Activated CD4-positive, alpha-beta T cell treated with anti-CD3 and anti-CD28 coated beads, Interleukin-2, Interleukin-4, amounts not matched to agents 100 ng/mL and 50 ng/mL, durations not matched to agents 16 hours and 8 hours (primary cell): ENCODE data around the gene KNOP1.

Source experiments
- DNase-seq: peaks from one replicate; pipeline ENCODE4 v3.0.0-alpha.2; 2020; ENCODE audit warnings: low spot score

Gene KNOP1

DNA sequence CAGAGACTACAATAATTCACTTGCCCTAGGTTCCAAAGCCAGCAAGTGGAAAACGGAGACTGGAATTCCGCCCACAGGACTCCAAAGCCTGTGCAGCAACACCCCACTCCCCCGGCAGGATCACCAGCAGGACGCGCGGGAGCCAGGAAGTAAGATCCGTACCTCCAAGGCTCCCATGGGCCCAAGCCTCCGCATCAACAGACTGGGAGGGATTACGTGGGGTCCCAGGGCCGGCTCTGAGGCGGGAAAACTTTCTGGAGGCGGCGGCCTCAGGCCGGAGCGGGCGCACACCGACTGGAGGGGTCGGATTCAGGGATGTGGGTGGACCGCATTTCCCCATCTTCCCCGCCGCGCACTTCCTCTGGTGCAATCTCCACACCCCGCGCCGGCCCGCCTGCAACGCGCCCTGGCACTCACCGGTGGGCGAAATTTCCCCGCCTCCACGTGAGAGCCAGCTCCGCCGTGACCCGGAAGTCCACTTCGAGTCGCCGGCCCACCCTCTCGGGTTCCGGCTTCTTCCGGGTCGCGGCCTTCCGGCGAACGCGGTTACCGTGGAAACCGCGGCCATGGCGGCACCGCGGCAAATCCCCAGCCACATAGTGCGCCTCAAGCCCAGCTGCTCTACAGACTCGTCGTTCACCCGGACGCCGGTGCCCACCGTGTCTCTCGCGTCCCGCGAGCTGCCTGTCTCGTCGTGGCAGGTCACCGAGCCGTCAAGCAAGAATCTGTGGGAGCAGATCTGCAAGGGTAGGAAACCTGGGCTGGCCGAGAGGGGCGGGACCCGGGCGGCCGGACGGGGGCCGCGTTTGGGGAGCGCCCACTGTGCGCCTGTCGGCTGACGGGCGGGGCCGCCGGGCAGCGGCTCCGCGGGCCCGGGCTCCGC, at the start of gene KNOP1, which contains the start of gene IQCK:
KNOP1 (minus strand) TSS at position 487 of the 883 bp plus-strand sequence. CDS start 3,192 bp downstream, outside the sequence.
IQCK (plus strand) TSS at position 531 of the 883 bp plus-strand sequence; CDS start at position 567, 36 bp downstream.
- peak; percentile 92 for DNase-seq

GRCh38 chr16:19767497-19767896, 49.5 kb upstream of the KNOP1 start:
- DNase-seq = no peak

DNA sequence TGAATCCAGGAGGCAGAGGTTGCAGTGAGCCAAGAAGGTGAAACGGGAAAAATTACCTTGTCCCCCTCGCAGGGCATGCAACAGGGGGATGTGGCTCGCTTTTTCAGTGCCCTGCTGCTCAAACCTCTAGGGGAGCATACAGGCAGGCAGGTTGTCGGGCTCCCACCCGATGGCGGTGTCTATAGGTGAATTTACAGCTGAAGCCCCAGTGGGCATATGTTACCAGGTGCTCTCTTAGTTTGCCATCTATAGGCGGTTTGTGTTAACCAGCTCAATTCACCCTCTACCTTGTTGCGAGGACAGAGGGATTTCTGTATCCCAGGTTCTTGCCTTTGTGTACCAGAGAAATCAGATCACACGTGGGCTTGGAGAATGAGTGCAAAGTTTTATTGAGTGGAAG, 49.0 kb upstream of the KNOP1 start:
- DNase-seq = no peak

DNA sequence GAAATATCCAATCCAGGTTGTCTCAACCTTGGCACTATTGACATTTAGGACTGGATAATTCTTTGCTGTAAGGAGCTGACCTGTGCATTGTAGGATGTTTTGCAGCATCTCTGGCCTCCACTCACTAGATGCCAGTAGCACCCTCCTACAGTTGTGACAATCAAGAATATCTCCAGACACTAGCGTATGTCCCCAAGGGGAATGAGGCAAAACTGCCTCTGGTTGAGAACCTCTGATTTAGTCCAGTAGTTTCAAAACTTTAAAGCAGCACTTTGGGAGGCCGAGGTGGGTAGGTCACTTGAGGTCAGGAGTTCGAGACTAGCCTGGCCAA, 48.5 kb upstream of the KNOP1 start:
- no peak for DNase-seq

GRCh38 chr16:19765860-19766553, 48.0 kb upstream of the KNOP1 start:
- DNase-seq = no peak

GRCh38 chr16:19760356-19761060, 42.5 kb upstream of the KNOP1 start:
- DNase-seq = no peak

DNA sequence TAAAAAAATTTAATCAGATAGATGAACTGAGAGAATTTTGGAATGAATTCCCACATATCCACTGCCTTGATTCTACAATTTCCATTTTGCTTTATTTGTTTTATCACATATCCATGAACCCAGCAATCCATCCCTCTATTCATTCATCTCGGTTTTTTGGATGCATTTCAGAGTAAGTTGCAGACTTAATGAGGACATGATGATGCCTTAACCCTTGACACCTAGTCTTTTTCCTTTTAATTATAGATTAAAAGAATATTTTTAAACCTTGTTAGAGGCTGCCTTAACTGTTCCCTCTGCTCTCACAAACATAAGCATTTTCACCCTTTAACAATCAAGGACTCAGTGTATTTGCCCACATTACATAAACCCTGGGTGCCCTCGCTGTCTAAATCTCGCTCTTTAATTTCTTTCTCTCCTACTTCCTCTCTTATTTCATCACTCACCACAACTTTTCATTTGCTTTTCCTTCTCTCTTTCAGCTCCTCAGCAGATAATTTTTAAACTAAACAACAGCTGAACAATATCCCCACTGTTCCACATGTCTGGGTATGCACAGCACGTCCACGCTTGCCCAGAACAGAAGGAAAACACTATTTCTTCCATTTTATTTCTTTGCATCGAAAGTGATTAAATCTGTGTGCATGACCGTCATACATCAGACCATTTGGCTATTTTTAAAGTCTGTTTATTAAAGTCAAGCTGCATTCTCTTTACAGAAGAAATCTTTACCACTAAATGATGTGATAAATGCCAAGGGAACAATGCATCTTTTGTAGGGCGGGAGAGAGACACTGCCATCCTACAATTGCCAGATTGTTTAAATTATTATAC, 40.0 kb upstream of the KNOP1 start:
- DNase-seq = no peak

DNA sequence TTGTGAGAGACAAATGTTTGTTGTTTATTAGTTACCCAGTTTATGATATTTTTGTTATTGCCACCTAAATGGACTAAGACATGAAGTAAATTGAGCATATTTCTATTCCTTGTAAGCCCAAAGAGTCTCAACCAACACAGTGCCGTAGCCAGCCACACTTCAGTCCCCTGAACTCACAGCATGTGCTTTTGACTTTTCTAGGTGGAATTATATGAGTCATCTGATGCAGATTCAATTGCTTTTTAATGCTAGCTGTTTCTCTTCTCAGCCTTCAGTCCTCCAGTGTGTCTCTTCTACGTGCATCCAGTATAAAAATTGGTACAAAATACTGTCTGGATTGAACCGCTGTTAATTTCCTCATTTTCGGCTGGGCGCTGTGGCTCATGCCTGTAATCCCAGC, 39.0 kb upstream of the KNOP1 start:
- DNase-seq = no peak

DNA sequence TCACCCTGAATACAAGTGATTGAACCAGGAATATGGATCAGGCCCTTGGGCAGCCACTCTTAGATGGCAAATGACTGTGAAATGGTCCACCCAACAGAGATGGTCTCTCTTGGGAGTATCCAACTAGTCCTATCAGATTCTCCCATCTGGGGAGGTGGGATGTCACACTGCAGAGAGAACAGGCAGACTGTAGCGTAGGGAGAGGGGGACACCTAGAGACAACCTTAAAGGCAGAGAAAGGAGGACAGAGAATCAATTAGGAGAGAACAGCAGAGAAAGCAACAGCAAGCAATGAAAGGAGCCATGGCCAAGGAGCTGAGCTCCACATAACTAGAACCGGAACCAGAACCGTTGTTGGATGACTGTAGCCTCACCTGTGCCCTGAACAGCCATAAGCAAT, 37.2 kb upstream of the KNOP1 start:
- no peak for DNase-seq

- DNase-seq = no peak
These were observed 36.6 kb upstream of the KNOP1 start for GRCh38 chr16:19754644-19755036.

GRCh38 chr16:19753815-19754643, 36.0 kb upstream of the KNOP1 start:
- no peak for DNase-seq

DNA sequence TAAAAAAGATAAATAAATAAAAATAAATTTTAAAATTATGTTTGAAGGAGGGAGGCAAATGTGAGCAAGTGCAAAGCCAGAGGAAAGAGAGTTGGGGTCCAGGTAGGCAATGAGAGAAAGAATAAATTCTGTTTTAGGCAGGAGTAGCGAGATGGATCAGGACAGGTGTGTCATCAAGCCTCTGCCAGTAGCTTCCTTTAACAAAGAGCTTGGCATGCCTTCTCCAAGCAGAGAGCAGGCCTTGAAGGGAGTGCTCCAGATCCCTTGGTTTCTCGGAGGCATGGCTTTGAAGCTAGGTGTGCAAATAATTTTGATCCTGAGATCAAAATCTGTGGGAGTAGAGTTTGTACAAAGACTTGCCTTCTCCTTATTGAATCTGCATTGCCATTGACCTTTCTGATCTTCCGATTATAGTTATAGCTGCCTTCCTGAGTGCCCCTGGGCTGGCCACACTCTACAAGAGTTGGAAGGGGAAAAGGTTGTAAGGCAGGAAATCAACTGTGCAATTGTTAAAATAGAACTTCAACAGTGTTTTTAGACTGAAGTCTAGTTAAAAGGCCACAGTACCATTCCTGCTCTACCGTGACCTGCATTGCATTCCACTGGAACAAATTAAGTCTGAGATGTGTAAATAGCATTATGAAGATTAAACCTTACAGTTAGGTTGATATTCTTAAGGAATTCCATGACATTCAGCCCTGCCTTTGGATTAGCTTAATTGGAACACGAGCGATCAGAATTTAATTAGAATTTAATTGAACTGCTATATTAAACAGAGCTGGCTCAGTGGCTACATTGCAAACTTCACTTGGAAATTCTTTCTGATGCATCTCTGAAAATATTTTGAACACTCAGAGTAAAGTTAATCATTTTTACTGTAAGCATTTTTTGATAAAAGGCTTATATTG, 33.7 kb upstream of the KNOP1 start:
- DNase-seq = no peak

- no peak for DNase-seq
These were observed 31.6 kb upstream of the KNOP1 start for GRCh38 chr16:19749571-19750080.

GRCh38 chr16:19748389-19749168, 30.6 kb upstream of the KNOP1 start:
- no peak for DNase-seq

DNA sequence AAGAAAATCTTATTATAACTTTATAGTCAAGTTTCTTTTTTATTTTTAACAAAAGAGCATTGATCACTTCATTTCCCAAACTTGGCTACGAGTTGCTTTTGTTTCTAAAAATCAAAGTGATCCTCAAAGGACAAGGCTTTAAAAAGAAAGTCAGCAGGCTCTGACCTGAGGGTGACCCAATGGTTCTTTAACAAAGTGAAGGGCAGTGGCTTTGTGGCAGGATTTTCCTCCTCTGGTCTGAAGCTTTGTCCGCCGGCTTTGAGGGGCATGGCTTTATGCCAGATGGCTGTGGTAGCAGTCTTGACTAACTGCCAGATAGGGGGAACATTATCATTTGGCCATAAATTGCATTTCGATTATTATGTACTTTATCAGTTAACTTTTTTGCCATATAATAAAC, 28.5 kb upstream of the KNOP1 start:
- DNase-seq = no peak

- DNase-seq = no peak
These were observed 27.4 kb upstream of the KNOP1 start for GRCh38 chr16:19745286-19746010.

- no peak for DNase-seq
These were observed 26.6 kb upstream of the KNOP1 start for GRCh38 chr16:19744670-19745069.

DNA sequence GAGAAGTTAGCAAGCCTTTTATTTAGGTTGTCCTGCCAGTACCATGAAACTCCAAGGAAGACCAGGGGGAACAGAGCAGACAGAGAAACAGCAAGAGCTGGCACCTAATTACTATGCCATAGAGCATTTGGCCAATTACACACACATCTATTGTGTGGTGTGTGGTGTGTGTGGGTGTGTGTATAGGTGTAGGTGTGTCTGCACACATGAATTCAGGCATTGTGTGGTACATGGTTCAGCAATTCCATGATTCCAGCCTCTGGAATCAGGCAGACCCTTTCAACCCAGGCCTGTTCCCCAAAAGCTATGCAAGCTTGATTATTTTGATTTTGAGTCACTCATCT, 25.8 kb upstream of the KNOP1 start:
- DNase-seq = no peak
